ENCODE results near the gene METRNL. TPM values are rescaled to one million over a fixed set of nuclear protein-coding genes. Genes with fewer than 3 reads are reported as not detected.

The METRNL gene
- total RNA-seq, 1 experiment from 2014 or later: 29.0 TPM

GRCh38 chr17:83097831-83098230, 18.4 kb downstream of the METRNL start:
- no peak overlapping the region for H3K4me3 Mint-ChIP-seq (ENCODE audit: low read depth, unreplicated experiment)
- BruUV-seq (replicated peaks): no TSS peak
- CTCF ChIA-PET: no interaction called here
- peaks cover 57% of the 10 kb centered on the region for H3K36me3 Mint-ChIP-seq (ENCODE audit: insufficient read depth, unreplicated experiment)
- no peaks in the 10 kb centered on the region for H3K27me3 Mint-ChIP-seq (ENCODE audit: unreplicated experiment)
- no peak overlapping the region for H3K27ac Mint-ChIP-seq (ENCODE audit: unreplicated experiment)
- no peak for TF ChIP-seq CTCF (IDR thresholded peaks at IDR 0.05; ENCODE audit: unreplicated experiment)
- DNase-seq: no peak
- peaks cover 23% of the 10 kb centered on the region for H3K4me1 Mint-ChIP-seq (ENCODE audit: low read depth, unreplicated experiment)
- intact Hi-C loops (cut with micrococcal nuclease; ENCODE audit: unreplicated experiment): no loop called here
- H3K9me3 Mint-ChIP-seq (ENCODE audit: low read depth, unreplicated experiment): no peaks in the 10 kb centered on the region

DNA sequence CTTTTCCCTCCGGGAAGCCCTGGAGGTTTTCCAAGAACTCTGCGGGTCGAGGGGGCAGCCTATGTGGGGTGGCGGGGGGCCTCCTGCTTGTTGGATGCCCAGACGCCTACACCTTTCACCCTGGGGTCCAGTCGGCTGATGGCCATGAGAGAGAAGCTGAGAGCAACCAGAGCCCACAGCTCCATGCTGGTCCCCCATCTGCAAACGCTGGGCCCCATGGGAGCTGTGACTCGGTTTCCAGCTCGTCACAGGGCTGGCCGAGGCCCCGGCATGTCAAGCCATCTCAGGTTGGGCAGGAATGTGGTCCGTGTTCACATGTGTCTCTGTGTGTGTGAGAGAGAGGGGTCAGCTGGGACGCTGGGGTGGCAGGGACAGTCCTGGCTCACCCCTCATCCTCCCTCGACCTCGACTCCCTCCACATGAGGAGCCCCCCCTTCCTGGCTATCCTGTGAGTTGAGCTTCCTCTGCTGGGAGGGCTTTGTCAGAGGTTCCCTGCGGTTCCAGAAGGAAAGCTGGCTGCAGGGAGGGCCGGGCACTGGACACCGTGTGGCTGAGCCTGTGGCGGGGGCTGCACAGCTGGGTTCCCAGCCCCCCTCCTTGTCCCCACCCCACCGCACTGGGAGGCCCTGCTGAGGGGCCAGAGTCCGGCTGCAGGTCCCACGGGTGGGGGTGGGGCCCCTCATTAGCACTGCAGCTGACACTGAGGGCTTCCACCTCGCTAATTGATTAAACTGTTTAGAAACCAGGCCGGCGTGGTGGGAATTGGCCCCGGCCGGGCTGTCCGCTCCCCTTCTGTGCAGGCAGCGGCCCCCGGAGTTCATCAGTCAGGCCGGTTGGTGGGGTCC, 19.1 kb downstream of the METRNL start:
- no peak overlapping the region for H3K27ac Mint-ChIP-seq (ENCODE audit: unreplicated experiment)
- no peaks in the 10 kb centered on the region for H3K9me3 Mint-ChIP-seq (ENCODE audit: low read depth, unreplicated experiment)
- CTCF ChIA-PET: no interaction called here

GRCh38 chr17:83099086-83099555, 19.7 kb downstream of the METRNL start:
- intact Hi-C loops (cut with micrococcal nuclease; ENCODE audit: unreplicated experiment): no loop called here
- no TSS peak for BruUV-seq (replicated peaks)
- CTCF ChIA-PET: no interaction called here

More for the DNA sequence above, 19.1 kb downstream of the METRNL start:
- H3K4me3 Mint-ChIP-seq (ENCODE audit: low read depth, unreplicated experiment): no peak overlapping the region
- intact Hi-C loops (cut with micrococcal nuclease; ENCODE audit: unreplicated experiment): no loop called here
- no peaks in the 10 kb centered on the region for H3K27me3 Mint-ChIP-seq (ENCODE audit: unreplicated experiment)
- peaks cover 62% of the 10 kb centered on the region for H3K36me3 Mint-ChIP-seq (ENCODE audit: insufficient read depth, unreplicated experiment)
- DNase-seq: no peak
- peaks cover 23% of the 10 kb centered on the region for H3K4me1 Mint-ChIP-seq (ENCODE audit: low read depth, unreplicated experiment)
- BruUV-seq (replicated peaks): no TSS peak
- no peak for TF ChIP-seq CTCF (IDR thresholded peaks at IDR 0.05; ENCODE audit: unreplicated experiment)

DNA sequence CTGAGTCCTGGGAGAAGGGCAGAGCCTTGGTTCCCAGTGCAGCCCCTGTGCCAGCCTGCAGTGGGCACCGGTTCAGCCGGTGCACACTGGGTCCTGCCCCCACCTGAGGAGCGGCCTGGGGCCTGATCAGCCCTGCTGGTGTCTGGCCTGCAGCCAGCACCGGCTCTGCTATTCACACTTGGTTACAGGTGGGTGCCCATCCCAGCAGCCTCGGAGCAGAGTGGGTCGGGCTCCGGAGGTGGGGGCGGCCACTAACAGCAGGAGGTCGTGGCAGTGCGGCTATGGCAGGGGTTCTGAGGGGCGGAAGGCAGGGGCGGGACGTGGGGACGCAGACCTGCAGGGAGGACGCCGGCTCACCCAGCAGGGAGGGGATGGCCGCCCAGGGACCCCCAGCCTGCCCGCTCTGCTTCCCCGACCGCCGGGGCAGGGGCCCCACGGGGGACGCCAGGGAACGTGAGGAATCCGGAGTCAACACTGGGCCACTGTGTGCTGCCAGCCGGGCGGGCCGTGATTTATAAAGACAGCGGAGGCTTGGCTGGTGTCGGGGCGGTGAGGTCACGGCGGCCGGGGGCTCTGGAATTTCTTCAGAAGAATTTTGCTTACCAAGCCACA, 20.3 kb downstream of the METRNL start:
- BruUV-seq (replicated peaks): no TSS peak
- intact Hi-C loops (cut with micrococcal nuclease; ENCODE audit: unreplicated experiment): no loop called here
- Mint-ChIP-seq H3K9me3 (ENCODE audit: low read depth, unreplicated experiment) (no peaks in the 10 kb centered on the region), H3K36me3 (ENCODE audit: insufficient read depth, unreplicated experiment) (peaks cover 59% of the 10 kb centered on the region), H3K27ac (ENCODE audit: unreplicated experiment) (no peak overlapping the region), H3K27me3 (ENCODE audit: unreplicated experiment) (no peaks in the 10 kb centered on the region), H3K4me3 (ENCODE audit: low read depth, unreplicated experiment) (peak overlapping the region; percentile 40), H3K4me1 (ENCODE audit: low read depth, unreplicated experiment) (peaks cover 30% of the 10 kb centered on the region)
- CTCF ChIA-PET: no interaction called here
- peak; percentile 41 for DNase-seq
- TF ChIP-seq CTCF (IDR thresholded peaks at IDR 0.05; ENCODE audit: unreplicated experiment): no peak

More at GRCh38 chr17:83099086-83099555, 19.7 kb downstream of the METRNL start:
- H3K27ac Mint-ChIP-seq (ENCODE audit: unreplicated experiment): no peak overlapping the region
- H3K27me3 Mint-ChIP-seq (ENCODE audit: unreplicated experiment): no peaks in the 10 kb centered on the region
- no peak for TF ChIP-seq CTCF (IDR thresholded peaks at IDR 0.05; ENCODE audit: unreplicated experiment)
- H3K36me3 Mint-ChIP-seq (ENCODE audit: insufficient read depth, unreplicated experiment): peaks cover 60% of the 10 kb centered on the region
- peaks cover 26% of the 10 kb centered on the region for H3K4me1 Mint-ChIP-seq (ENCODE audit: low read depth, unreplicated experiment)
- H3K4me3 Mint-ChIP-seq (ENCODE audit: low read depth, unreplicated experiment): peak overlapping the region; percentile 40
- H3K9me3 Mint-ChIP-seq (ENCODE audit: low read depth, unreplicated experiment): no peaks in the 10 kb centered on the region
- DNase-seq: no peak

Data from Calu3 (cell line).